WERI-Rb-1 (cell line): ENCODE results near the gene KLHL3.
A peak's percentile ranks its signal among the peaks of the same experiment; 100 is the strongest.

Experiments
- DNase-seq: peaks from one replicate; pipeline ENCODE4 v3.0.0-alpha.2; 2020
- H3K27ac ChIP-seq: fragments of 250-450 bp; sonication (Bioruptor Pico); 2 replicates; pipeline ENCODE4 v1.5.1; 2020; ENCODE audit warnings: mild to moderate bottlenecking, moderate library complexity
- H3K27me3 ChIP-seq: fragments of 250-450 bp; sonication (Bioruptor Pico); 2 replicates; pipeline ENCODE4 v1.5.1; 2021; ENCODE audit warnings: mild to moderate bottlenecking, low read depth, moderate library complexity; ENCODE audit not compliant: insufficient read depth, severe bottlenecking
- H3K36me3 ChIP-seq: fragments of 250-450 bp; sonication (Bioruptor Pico); 2 replicates; pipeline ENCODE4 v1.5.1; 2020; ENCODE audit warnings: mild to moderate bottlenecking, moderate library complexity
- H3K4me3 ChIP-seq: 2 replicates; pipeline ENCODE4 v1.5.1; 2011; ENCODE audit warnings: low read depth, mild to moderate bottlenecking, control low read depth, low read length
- H3K9me3 ChIP-seq: fragments of 250-450 bp; sonication (Bioruptor Pico); 2 replicates; pipeline ENCODE4 v1.5.1; 2021; ENCODE audit warnings: mild to moderate bottlenecking, moderate library complexity; ENCODE audit not compliant: severe bottlenecking
- TF ChIP-seq, protein P1 (sequence below): IDR thresholded peaks from 2 replicates; pipeline ENCODE4 v1.5.1; 2011; ENCODE audit warnings: low read depth, mild to moderate bottlenecking, control low read depth, inconsistent platforms, low read length

KLHL3 gene

DNA sequence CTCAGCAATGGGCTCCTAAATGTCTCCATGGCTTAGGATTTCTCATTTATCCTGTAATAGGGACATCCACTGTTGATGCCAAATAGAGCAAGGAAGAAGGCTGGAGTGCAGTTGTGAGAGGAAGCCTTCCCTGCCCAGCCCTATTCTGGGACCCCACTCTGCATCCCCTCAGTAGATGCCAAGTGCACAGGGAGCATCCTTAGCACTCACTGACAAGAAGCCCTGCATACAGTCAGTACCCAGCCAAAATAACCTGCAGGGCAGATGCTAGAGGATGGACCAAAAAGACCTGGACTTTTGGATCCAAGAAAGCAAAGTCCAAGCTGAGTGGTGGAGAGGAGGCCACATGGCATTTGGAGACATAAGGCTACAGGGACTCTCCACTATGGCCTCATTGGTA is 123.3 kb downstream of the KLHL3 start:
- Histone ChIP-seq H3K4me3 (no peak overlapping the region), H3K27ac (no peak overlapping the region), H3K9me3 (no peaks in the 10 kb centered on the region), H3K27me3 (no peaks in the 10 kb centered on the region), H3K36me3 (no peaks in the 10 kb centered on the region)
- DNase-seq: no peak
- TF ChIP-seq, protein P1, sequence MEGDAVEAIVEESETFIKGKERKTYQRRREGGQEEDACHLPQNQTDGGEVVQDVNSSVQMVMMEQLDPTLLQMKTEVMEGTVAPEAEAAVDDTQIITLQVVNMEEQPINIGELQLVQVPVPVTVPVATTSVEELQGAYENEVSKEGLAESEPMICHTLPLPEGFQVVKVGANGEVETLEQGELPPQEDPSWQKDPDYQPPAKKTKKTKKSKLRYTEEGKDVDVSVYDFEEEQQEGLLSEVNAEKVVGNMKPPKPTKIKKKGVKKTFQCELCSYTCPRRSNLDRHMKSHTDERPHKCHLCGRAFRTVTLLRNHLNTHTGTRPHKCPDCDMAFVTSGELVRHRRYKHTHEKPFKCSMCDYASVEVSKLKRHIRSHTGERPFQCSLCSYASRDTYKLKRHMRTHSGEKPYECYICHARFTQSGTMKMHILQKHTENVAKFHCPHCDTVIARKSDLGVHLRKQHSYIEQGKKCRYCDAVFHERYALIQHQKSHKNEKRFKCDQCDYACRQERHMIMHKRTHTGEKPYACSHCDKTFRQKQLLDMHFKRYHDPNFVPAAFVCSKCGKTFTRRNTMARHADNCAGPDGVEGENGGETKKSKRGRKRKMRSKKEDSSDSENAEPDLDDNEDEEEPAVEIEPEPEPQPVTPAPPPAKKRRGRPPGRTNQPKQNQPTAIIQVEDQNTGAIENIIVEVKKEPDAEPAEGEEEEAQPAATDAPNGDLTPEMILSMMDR: no peak

DNA sequence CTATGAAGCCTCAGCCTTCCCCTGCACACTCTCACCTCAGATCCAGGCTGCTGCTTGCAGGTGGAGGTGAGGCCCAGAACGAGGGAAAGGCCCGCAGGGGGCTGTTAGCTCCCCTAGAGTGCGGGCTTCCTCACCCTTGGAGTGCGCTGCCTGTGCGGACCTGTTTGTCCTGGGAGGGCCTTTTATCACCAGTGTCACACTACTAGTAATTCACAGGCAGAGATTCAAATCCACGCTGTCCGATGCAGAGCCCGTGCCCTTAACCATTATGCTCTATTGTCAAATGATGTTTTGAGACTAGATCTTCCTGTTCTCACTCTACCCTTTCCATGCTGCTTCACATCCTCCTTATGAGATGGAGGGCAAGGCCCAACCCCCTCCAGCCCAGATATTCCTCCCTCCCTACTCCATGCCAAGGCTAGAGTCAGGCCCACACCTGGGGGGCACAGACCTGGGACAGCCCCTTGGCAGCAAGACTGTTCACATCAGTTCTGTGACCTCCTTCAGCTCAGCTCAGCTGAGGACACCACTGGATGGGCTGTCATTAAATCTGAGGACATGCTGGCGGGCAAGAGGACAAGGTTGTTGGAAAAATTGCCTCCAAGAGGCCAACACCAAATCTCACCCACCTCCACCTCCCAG is 124.0 kb downstream of the KLHL3 start:
- TF ChIP-seq, protein P1: no peak
- H3K36me3 ChIP-seq: no peaks in the 10 kb centered on the region
- peak; percentile 39 for DNase-seq
- no peaks in the 10 kb centered on the region for H3K27me3 ChIP-seq
- H3K9me3 ChIP-seq: no peaks in the 10 kb centered on the region
- 0 out of 2 replicates have a peak overlapping the region, but pooled peaks have one; percentile 17 for H3K27ac ChIP-seq
- no peak overlapping the region for H3K4me3 ChIP-seq

DNA sequence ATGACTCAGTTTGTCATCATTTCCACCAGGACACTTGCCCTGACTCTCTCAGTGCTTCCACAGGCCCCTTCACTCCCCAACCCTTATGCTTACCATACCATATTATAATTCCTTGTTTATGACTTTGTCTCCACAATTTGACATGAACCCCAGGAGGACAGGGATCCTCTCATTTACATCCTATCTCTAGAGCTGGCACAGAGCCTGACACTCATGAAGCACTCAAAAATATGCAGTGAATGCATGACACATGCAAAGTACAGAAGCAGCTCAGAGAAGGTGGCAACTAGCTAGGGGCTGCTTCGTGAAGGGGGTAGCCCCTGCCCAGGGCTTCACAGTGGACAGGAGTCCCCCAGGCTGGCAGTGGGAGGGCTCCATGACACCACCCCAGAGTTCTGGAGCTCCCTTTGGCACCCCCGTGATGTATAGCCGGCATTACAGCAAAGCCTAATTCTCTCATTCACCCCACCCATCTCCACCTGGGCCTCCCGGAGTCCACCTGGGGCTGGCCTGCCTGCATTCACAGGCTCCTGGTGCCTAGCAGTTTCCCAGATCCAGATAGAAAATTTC is 124.8 kb downstream of the KLHL3 start:
- Histone ChIP-seq H3K4me3 (no peak overlapping the region), H3K9me3 (no peaks in the 10 kb centered on the region), H3K36me3 (no peaks in the 10 kb centered on the region), H3K27me3 (no peaks in the 10 kb centered on the region), H3K27ac (no peak overlapping the region)
- DNase-seq: no peak
- TF ChIP-seq, protein P1: no peak

DNA sequence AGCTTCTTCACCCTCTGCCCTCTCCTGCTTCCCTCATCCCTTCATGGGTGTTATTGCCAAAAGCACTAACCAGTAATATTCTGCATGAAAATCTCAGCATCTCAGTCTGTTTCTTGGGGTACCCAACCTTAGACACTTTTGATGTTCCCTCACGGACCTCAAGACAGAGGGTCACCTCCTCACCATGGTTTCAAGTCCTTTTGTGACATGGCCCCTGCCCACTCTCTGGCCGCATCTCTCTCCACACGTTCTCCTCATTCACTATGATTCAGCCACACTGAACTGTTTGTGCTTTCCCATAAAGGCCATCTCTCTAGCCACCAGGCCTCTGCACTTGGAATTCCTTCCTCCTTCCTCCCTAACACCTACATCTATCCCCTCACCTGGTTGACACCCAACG is 125.3 kb downstream of the KLHL3 start:
- Histone ChIP-seq H3K9me3 (no peaks in the 10 kb centered on the region), H3K36me3 (no peaks in the 10 kb centered on the region), H3K27me3 (no peaks in the 10 kb centered on the region), H3K27ac (no peak overlapping the region), H3K4me3 (no peak overlapping the region)
- DNase-seq: no peak
- TF ChIP-seq, protein P1: no peak

DNA sequence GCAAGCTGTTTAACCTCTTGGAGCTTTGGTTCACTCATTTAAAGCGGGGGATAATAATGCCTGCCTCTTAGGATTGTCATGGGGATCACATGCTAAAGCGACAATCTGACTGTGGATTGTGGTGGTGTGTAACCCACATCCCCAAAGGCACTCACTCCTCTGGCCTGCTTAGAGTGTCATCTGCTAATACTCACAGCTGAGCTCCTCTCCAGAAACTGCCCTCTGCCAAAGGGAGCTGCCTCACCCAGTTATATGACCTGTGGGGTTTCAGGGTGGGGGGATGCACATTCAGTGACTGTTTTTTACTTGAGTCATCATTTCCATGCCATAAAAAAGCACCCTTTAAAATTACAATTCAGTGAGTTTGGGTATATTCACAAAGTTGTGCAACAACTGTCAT is 126.8 kb downstream of the KLHL3 start:
- Histone ChIP-seq H3K27me3 (no peaks in the 10 kb centered on the region), H3K4me3 (no peak overlapping the region), H3K36me3 (no peaks in the 10 kb centered on the region), H3K9me3 (no peaks in the 10 kb centered on the region), H3K27ac (no peak overlapping the region)
- no peak for DNase-seq
- TF ChIP-seq, protein P1: no peak

DNA sequence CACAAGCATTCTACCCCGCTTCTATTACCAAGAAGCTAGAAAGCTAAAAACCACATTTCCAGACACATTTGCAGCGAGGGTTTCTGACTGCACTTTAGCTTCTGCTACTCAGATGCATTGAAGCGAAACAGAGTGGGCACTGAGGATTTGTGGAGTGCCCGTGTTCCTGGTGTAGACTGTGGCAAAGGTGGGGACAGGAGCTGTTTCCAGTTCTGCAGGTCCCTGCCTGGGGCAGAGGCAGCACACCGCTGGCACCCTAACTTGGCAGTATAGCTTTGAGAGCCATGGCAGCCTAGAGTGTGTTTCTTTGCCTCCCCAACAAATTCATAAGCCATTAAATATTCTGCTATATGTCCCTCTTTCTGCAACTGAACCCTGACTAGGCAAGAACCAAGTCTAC is 128.1 kb downstream of the KLHL3 start:
- Histone ChIP-seq H3K27ac (no peak overlapping the region), H3K36me3 (no peaks in the 10 kb centered on the region), H3K4me3 (no peak overlapping the region), H3K9me3 (no peaks in the 10 kb centered on the region), H3K27me3 (no peaks in the 10 kb centered on the region)
- DNase-seq: no peak
- TF ChIP-seq, protein P1: no peak
